ENCODE measurements around the gene RPS3.
"Not testable (repeated sequence)": the region's sequence is repeated elsewhere in the genome, so short reads cannot be mapped to it uniquely, and the experiment has no call there.

The RPS3 gene

GRCh38 chr11:75403983-75404658, 4.8 kb downstream of the RPS3 start:
- peak overlapping the region; percentile 95 for H3K4me3 ChIP-seq (ENCODE audit: low read depth, low read length)
- no peak for DNase-seq (ENCODE audit: low read depth)
- TF ChIP-seq POLR2A (IDR thresholded peaks at IDR 0.05; ENCODE audit: extremely low read depth, insufficient read length): peak; percentile 23
- TF ChIP-seq MYC (IDR thresholded peaks at IDR 0.05; ENCODE audit: low read depth, low read length): no peak

- no peak for DNase-seq (ENCODE audit: low read depth)
Measured at GRCh38 chr11:75406338-75406777, 7.0 kb downstream of the RPS3 start.

GRCh38 chr11:75408957-75409219, 9.6 kb downstream of the RPS3 start:
- no peak for DNase-seq (ENCODE audit: low read depth)
- no peak overlapping the region for H3K4me3 ChIP-seq (ENCODE audit: low read depth, low read length)
- TF ChIP-seq POLR2A (IDR thresholded peaks at IDR 0.05; ENCODE audit: extremely low read depth, insufficient read length) (no peak), MYC (IDR thresholded peaks at IDR 0.05; ENCODE audit: low read depth, low read length) (no peak), CTCF (IDR thresholded peaks at IDR 0.05; ENCODE audit: low read depth, low read length) (no peak), MAX (IDR thresholded peaks at IDR 0.05; ENCODE audit: low read depth, low read length) (no peak)

More at GRCh38 chr11:75406338-75406777, 7.0 kb downstream of the RPS3 start:
- TF ChIP-seq CTCF (IDR thresholded peaks at IDR 0.05; ENCODE audit: low read depth, low read length) (no peak), POLR2A (IDR thresholded peaks at IDR 0.05; ENCODE audit: extremely low read depth, insufficient read length) (no peak), MYC (IDR thresholded peaks at IDR 0.05; ENCODE audit: low read depth, low read length) (no peak), MAX (IDR thresholded peaks at IDR 0.05; ENCODE audit: low read depth, low read length) (peak; percentile 41; the same call in 1 of the 2 replicates)
- no peak overlapping the region for H3K4me3 ChIP-seq (ENCODE audit: low read depth, low read length)

GRCh38 chr11:75409971-75410370, 10.7 kb downstream of the RPS3 start:
- not testable (repeated sequence) for DNase-seq (ENCODE audit: low read depth); H3K4me3 ChIP-seq (ENCODE audit: low read depth, low read length)

- not testable (repeated sequence) for H3K4me3 ChIP-seq (ENCODE audit: low read depth, low read length); DNase-seq (ENCODE audit: low read depth)
Measured at GRCh38 chr11:75413146-75413545, 13.8 kb downstream of the RPS3 start.

- no peak for TF ChIP-seq POLR2A (IDR thresholded peaks at IDR 0.05; ENCODE audit: extremely low read depth, insufficient read length)
- TF ChIP-seq CTCF (IDR thresholded peaks at IDR 0.05; ENCODE audit: low read depth, low read length): no peak
- no peak for TF ChIP-seq MAX (IDR thresholded peaks at IDR 0.05; ENCODE audit: low read depth, low read length)
- TF ChIP-seq MYC (IDR thresholded peaks at IDR 0.05; ENCODE audit: low read depth, low read length): no peak
- DNase-seq (ENCODE audit: low read depth): no peak
- H3K4me3 ChIP-seq (ENCODE audit: low read depth, low read length): no peak overlapping the region
Measured at GRCh38 chr11:75413864-75414263, 14.5 kb downstream of the RPS3 start.

- TF ChIP-seq MYC (IDR thresholded peaks at IDR 0.05; ENCODE audit: low read depth, low read length): no peak
- no peak for TF ChIP-seq POLR2A (IDR thresholded peaks at IDR 0.05; ENCODE audit: extremely low read depth, insufficient read length)
- no peak for TF ChIP-seq MAX (IDR thresholded peaks at IDR 0.05; ENCODE audit: low read depth, low read length)
- TF ChIP-seq CTCF (IDR thresholded peaks at IDR 0.05; ENCODE audit: low read depth, low read length): no peak
- DNase-seq (ENCODE audit: low read depth): no peak
- no peak overlapping the region for H3K4me3 ChIP-seq (ENCODE audit: low read depth, low read length)
Measured at GRCh38 chr11:75420224-75421034, 21.1 kb downstream of the RPS3 start.

Measured in NB4 (cell line).